Karpas-422 (cell line): ENCODE measurements around the gene ADAMTS13. TPM values are rescaled to one million over a fixed set of nuclear protein-coding genes. Genes with fewer than 3 reads are reported as not detected.
A peak's percentile ranks its signal among the peaks of the same experiment; 100 is the strongest.

ENCODE experiments used
- DNase-seq: peaks from one replicate; pipeline ENCODE4 v3.0.0-alpha.2; 2015
- H2AFZ ChIP-seq: fragments of 200-600 bp; sonication (generic); 2 replicates; pipeline ENCODE4 v1.6.1; 2014; ENCODE audit warnings: antibody characterized with exemption, low read length, mixed read lengths
- H3K27ac ChIP-seq: fragments of 200-600 bp; sonication (generic); 2 replicates; pipeline ENCODE4 v1.5.1; 2014; ENCODE audit warnings: mild to moderate bottlenecking, low read length, moderate library complexity
- H3K27me3 ChIP-seq: fragments of 200-600 bp; sonication (generic); 2 replicates; pipeline ENCODE4 v1.6.1; 2014; ENCODE audit warnings: low read length, mixed read lengths
- H3K36me3 ChIP-seq: fragments of 200-600 bp; sonication (generic); 2 replicates; pipeline ENCODE4 v1.6.1; 2014; ENCODE audit warnings: low read length, mixed read lengths; ENCODE audit not compliant: insufficient read depth
- H3K4me1 ChIP-seq: fragments of 200-600 bp; sonication (generic); 2 replicates; pipeline ENCODE4 v1.6.1; 2014; ENCODE audit warnings: mild to moderate bottlenecking, low read length, mixed read lengths
- H3K4me2 ChIP-seq: fragments of 200-600 bp; sonication (generic); 2 replicates; pipeline ENCODE4 v1.6.1; 2014; ENCODE audit warnings: low read length, low read depth, mild to moderate bottlenecking; ENCODE audit not compliant: poor library complexity, severe bottlenecking
- H3K4me3 ChIP-seq: fragments of 200-600 bp; sonication (generic); 2 replicates; pipeline ENCODE4 v1.5.1; 2014; ENCODE audit warnings: mild to moderate bottlenecking, antibody characterized with exemption, low read length, mixed read lengths
- H3K79me2 ChIP-seq: fragments of 200-600 bp; sonication (generic); 2 replicates; pipeline ENCODE4 v1.6.1; 2014; ENCODE audit warnings: mild to moderate bottlenecking, low read length, mixed read lengths
- H3K9ac ChIP-seq: fragments of 200-600 bp; sonication (generic); 2 replicates; pipeline ENCODE4 v1.6.0; 2014; ENCODE audit warnings: low read length
- H3K9me2 ChIP-seq: fragments of 200-600 bp; sonication (generic), shearing (Covaris generic); replicated peaks from 2 replicates; pipeline ENCODE4 v1.6.0; 2014; ENCODE audit warnings: mild to moderate bottlenecking, low read length, moderate library complexity; ENCODE audit not compliant: insufficient read depth
- H3K9me3 ChIP-seq: fragments of 300-700, 200-600 bp; sonication (generic); 2 replicates; pipeline ENCODE4 v1.6.1; 2014; ENCODE audit warnings: low read length, mixed read lengths
- H4K20me1 ChIP-seq: fragments of 200-600 bp; sonication (generic); 2 replicates; pipeline ENCODE4 v1.6.1; 2014; ENCODE audit warnings: mild to moderate bottlenecking, antibody characterized with exemption, low read length, low read depth; ENCODE audit not compliant: insufficient read depth
- total RNA-seq: library from RNA; depleted of rRNA; stranded (reverse); fragments of >200 nt; shearing (Covaris generic); gene quantifications from 2 replicates; pipeline ENCODE4 v1.2.3, GENCODE V29; 2014; ENCODE audit warnings: low replicate concordance

ADAMTS13 gene
- total RNA-seq, 1 experiment from 2014 or later, result 0.34 TPM

- no peaks in the 10 kb centered on the region for H3K36me3 ChIP-seq
- H3K4me2 ChIP-seq, result no peak overlapping the region
- no peaks in the 10 kb centered on the region for H4K20me1 ChIP-seq
- no peak overlapping the region for H3K9ac ChIP-seq
- no peaks in the 10 kb centered on the region for H3K9me3 ChIP-seq
- no peaks in the 10 kb centered on the region for H3K79me2 ChIP-seq
- H3K4me3 ChIP-seq, result no peak overlapping the region
- no peaks in the 10 kb centered on the region for H3K9me2 ChIP-seq
- H2AFZ ChIP-seq, result no peak overlapping the region
- no peak overlapping the region for H3K27ac ChIP-seq
- DNase-seq, result no peak
- H3K27me3 ChIP-seq, result no peaks in the 10 kb centered on the region
- peaks cover 11% of the 10 kb centered on the region for H3K4me1 ChIP-seq
Measured at GRCh38 chr9:133484671-133485437, 62.7 kb downstream of the ADAMTS13 start.

- peak overlapping the region; percentile 45; the same call in 1 of the 2 replicates for H2AFZ ChIP-seq
- no peaks in the 10 kb centered on the region for H3K36me3 ChIP-seq
- DNase-seq, result peak; percentile 84
- H4K20me1 ChIP-seq, result no peaks in the 10 kb centered on the region
- H3K9ac ChIP-seq, result peak overlapping the region; percentile 61
- H3K27ac ChIP-seq, result no peak overlapping the region
- H3K9me3 ChIP-seq, result no peaks in the 10 kb centered on the region
- no peaks in the 10 kb centered on the region for H3K27me3 ChIP-seq
- H3K9me2 ChIP-seq, result no peaks in the 10 kb centered on the region
- H3K79me2 ChIP-seq, result no peaks in the 10 kb centered on the region
- H3K4me2 ChIP-seq, result peak overlapping the region; percentile 62
- H3K4me3 ChIP-seq, result peak overlapping the region; percentile 53
- peaks cover 9% of the 10 kb centered on the region for H3K4me1 ChIP-seq
Measured at GRCh38 chr9:133485531-133486260, 63.5 kb downstream of the ADAMTS13 start.

GRCh38 chr9:133487331-133487725 lies 65.2 kb downstream of the ADAMTS13 start:
- no peaks in the 10 kb centered on the region for H3K9me3 ChIP-seq
- H3K36me3 ChIP-seq, result no peaks in the 10 kb centered on the region
- H4K20me1 ChIP-seq, result no peaks in the 10 kb centered on the region
- H3K9me2 ChIP-seq, result no peaks in the 10 kb centered on the region
- H3K4me2 ChIP-seq, result no peak overlapping the region
- H3K4me3 ChIP-seq, result no peak overlapping the region
- H3K27ac ChIP-seq, result no peak overlapping the region
- H2AFZ ChIP-seq, result no peak overlapping the region
- H3K4me1 ChIP-seq, result peaks cover 9% of the 10 kb centered on the region
- DNase-seq, result no peak
- no peak overlapping the region for H3K9ac ChIP-seq
- H3K79me2 ChIP-seq, result no peaks in the 10 kb centered on the region
- no peaks in the 10 kb centered on the region for H3K27me3 ChIP-seq

- no peaks in the 10 kb centered on the region for H4K20me1 ChIP-seq
- no peaks in the 10 kb centered on the region for H3K79me2 ChIP-seq
- no peak overlapping the region for H3K4me2 ChIP-seq
- no peaks in the 10 kb centered on the region for H3K9me2 ChIP-seq
- no peak for DNase-seq
- no peak overlapping the region for H2AFZ ChIP-seq
- H3K9ac ChIP-seq, result no peak overlapping the region
- no peak overlapping the region for H3K27ac ChIP-seq
- H3K4me3 ChIP-seq, result no peak overlapping the region
- H3K9me3 ChIP-seq, result no peaks in the 10 kb centered on the region
- H3K4me1 ChIP-seq, result peaks cover 9% of the 10 kb centered on the region
- H3K27me3 ChIP-seq, result no peaks in the 10 kb centered on the region
- H3K36me3 ChIP-seq, result no peaks in the 10 kb centered on the region
Measured at GRCh38 chr9:133488686-133489252, 66.6 kb downstream of the ADAMTS13 start.

GRCh38 chr9:133489253-133490190 lies 67.4 kb downstream of the ADAMTS13 start:
- Histone ChIP-seq H3K9me3 (no peaks in the 10 kb centered on the region), H3K4me3 (no peak overlapping the region), H2AFZ (no peak overlapping the region), H3K27ac (no peak overlapping the region), H3K4me1 (peaks cover 9% of the 10 kb centered on the region), H3K27me3 (no peaks in the 10 kb centered on the region), H3K36me3 (no peaks in the 10 kb centered on the region), H3K4me2 (no peak overlapping the region), H3K9ac (no peak overlapping the region), H3K79me2 (no peaks in the 10 kb centered on the region), H4K20me1 (no peaks in the 10 kb centered on the region), H3K9me2 (no peaks in the 10 kb centered on the region)
- DNase-seq, result no peak

- Histone ChIP-seq H3K9me3 (no peaks in the 10 kb centered on the region), H3K27ac (no peak overlapping the region), H3K36me3 (no peaks in the 10 kb centered on the region), H2AFZ (no peak overlapping the region), H3K4me1 (peaks cover 9% of the 10 kb centered on the region), H4K20me1 (no peaks in the 10 kb centered on the region), H3K27me3 (no peaks in the 10 kb centered on the region), H3K9me2 (no peaks in the 10 kb centered on the region), H3K79me2 (no peaks in the 10 kb centered on the region), H3K4me3 (no peak overlapping the region), H3K4me2 (no peak overlapping the region), H3K9ac (no peak overlapping the region)
- DNase-seq, result no peak
Measured at GRCh38 chr9:133490201-133490681, 68.1 kb downstream of the ADAMTS13 start.

- Histone ChIP-seq H3K36me3 (no peaks in the 10 kb centered on the region), H2AFZ (no peak overlapping the region), H3K27me3 (no peaks in the 10 kb centered on the region), H3K79me2 (no peaks in the 10 kb centered on the region), H3K9ac (no peak overlapping the region), H3K9me2 (no peaks in the 10 kb centered on the region), H3K4me3 (no peak overlapping the region), H3K4me1 (peaks cover 2% of the 10 kb centered on the region), H3K4me2 (no peak overlapping the region), H4K20me1 (no peaks in the 10 kb centered on the region), H3K9me3 (no peaks in the 10 kb centered on the region), H3K27ac (no peak overlapping the region)
- DNase-seq, result no peak
Measured at GRCh38 chr9:133490865-133491655, 68.9 kb downstream of the ADAMTS13 start.
